ENCODE measurements around the gene MAD2L2.

DNA sequence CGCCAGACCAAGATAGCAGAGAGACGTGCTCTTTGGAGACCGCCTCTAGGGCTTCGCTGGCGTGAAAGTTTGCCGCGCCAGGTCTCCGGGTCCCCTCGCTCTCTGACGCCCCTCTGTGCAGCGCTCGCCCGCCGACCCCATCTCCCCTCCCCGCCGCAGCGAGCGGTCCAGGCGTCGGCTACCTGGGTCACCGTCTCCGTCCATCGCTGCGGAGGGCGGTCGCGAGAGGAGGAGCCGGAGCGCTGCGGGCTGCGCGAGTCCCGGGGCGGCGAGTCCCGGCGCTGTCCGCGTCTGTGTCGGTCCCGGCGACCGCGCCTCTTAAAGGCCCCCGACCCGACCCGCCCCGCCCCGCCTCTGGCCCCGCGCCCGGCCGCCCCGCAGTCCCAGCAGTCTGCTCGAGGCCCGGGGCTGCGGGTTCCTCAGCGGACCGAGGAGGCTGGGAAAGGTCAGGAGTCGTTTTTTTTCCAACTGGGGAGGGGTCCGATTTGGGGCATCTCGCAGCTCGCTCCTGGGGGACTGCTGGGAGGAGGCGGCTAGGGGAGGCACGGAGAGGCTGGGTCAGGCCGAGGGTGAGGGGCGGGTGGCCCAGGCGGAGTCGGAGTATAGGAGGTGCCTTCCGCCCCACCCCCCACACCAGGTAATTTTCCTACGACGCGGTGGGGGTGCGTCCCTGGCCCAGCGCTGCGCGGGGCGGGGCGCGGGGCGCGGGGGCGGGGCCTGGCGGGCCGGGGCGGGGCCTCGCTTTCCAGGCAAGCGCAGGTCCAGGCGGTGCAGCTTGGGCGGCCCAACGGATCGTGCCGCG is 26.6 kb downstream of the MAD2L2 start, which contains the start of the genes FBXO2 and FBXO44:
- TF ChIP-seq, protein P1, sequence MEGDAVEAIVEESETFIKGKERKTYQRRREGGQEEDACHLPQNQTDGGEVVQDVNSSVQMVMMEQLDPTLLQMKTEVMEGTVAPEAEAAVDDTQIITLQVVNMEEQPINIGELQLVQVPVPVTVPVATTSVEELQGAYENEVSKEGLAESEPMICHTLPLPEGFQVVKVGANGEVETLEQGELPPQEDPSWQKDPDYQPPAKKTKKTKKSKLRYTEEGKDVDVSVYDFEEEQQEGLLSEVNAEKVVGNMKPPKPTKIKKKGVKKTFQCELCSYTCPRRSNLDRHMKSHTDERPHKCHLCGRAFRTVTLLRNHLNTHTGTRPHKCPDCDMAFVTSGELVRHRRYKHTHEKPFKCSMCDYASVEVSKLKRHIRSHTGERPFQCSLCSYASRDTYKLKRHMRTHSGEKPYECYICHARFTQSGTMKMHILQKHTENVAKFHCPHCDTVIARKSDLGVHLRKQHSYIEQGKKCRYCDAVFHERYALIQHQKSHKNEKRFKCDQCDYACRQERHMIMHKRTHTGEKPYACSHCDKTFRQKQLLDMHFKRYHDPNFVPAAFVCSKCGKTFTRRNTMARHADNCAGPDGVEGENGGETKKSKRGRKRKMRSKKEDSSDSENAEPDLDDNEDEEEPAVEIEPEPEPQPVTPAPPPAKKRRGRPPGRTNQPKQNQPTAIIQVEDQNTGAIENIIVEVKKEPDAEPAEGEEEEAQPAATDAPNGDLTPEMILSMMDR (IDR thresholded peaks at IDR 0.05): no peak
- TF ChIP-seq ZNF121 (CRISPR knock-in tag; IDR thresholded peaks at IDR 0.05) (no peak), SP1 (CRISPR knock-in tag; conservative IDR thresholded peaks at IDR 0.05) (peak; percentile 66), CREB1 (CRISPR knock-in tag; IDR thresholded peaks at IDR 0.05) (no peak), JUN (CRISPR knock-in tag; IDR thresholded peaks at IDR 0.05) (no peak), ZNF138 (CRISPR knock-in tag; conservative IDR thresholded peaks at IDR 0.05) (no peak), ZNF425 (CRISPR knock-in tag; conservative IDR thresholded peaks at IDR 0.05) (no peak), FOXJ3 (CRISPR knock-in tag; IDR thresholded peaks at IDR 0.05; ENCODE audit: borderline replicate concordance) (no peak), PRDM15 (CRISPR knock-in tag; IDR thresholded peaks at IDR 0.05) (no peak)
- TF ChIP-seq, protein P2, sequence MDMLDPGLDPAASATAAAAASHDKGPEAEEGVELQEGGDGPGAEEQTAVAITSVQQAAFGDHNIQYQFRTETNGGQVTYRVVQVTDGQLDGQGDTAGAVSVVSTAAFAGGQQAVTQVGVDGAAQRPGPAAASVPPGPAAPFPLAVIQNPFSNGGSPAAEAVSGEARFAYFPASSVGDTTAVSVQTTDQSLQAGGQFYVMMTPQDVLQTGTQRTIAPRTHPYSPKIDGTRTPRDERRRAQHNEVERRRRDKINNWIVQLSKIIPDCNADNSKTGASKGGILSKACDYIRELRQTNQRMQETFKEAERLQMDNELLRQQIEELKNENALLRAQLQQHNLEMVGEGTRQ (CRISPR knock-in tag; IDR thresholded peaks at IDR 0.05): no peak
- TF ChIP-seq, protein P3, sequence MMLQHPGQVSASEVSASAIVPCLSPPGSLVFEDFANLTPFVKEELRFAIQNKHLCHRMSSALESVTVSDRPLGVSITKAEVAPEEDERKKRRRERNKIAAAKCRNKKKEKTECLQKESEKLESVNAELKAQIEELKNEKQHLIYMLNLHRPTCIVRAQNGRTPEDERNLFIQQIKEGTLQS (CRISPR knock-in tag; conservative IDR thresholded peaks at IDR 0.05): no peak
